Measurements from ENCODE around the gene TGFBR2.
"Not testable (repeated sequence)": the region's sequence is repeated elsewhere in the genome, so short reads cannot be mapped to it uniquely, and the experiment has no call there.

The TGFBR2 gene

DNA sequence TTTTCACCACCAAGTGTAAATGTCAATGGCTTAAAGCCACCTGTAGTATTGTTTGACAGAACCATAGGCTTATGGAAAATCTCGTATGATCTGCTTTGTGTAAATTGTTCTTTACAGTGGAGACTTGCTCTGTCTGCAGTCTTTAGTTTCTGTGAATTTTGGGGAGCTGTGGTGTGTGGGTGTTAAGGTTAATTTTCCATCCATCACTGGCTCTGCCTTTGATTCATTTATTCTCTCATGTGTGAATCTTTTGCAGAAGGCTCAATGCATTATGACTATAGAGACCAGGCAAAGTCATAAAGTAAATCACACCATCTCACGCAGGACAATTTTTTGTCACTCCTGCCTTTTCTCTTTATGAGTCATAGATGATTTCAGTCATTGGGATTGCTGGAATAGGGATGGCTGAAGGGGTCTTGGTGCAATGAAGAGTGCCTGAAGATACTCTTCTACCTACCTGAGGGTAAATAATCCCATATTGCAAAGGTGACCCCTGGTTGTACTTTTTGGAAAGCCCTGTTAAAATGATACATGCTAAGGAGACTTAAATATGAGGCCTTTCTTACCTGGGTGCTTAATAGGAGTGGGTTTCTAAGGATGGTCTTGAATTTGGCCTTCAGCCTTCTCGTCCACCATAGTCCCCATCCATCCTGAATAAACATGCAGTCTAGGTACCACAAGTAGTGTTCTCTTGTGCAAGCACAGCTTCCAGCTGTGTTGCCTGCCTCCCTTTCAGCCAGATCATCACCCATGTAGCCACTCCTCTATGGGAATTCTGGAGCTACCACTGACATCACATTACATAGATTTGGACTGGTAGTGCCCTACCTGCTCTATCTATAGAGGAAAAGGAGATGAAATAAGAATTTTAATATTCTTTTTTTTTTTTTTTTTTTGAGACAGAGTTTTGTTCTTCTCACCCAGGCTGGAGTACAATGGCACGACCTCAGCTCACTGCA, 14.3 kb downstream of the TGFBR2 start:
- DNase-seq = no peak

DNA sequence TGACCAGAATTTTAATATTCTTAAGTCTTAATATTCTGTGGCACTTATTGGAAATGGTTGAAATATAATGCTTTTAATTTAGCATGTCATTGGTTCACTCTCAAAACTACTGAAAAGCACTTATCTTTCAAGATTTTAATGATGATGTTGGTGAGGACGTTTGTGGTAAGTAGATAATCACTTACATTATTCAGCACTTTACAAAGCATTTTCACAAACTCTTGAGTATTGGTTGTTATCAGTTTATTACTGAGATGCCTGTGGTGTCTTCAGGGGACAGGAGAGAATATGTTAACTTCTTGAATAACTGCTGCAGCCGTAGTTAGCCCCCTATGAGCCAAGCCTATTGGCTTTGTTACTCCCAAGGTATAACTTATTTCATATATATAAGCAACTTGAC, 15.2 kb downstream of the TGFBR2 start:
- no peak for DNase-seq

DNA sequence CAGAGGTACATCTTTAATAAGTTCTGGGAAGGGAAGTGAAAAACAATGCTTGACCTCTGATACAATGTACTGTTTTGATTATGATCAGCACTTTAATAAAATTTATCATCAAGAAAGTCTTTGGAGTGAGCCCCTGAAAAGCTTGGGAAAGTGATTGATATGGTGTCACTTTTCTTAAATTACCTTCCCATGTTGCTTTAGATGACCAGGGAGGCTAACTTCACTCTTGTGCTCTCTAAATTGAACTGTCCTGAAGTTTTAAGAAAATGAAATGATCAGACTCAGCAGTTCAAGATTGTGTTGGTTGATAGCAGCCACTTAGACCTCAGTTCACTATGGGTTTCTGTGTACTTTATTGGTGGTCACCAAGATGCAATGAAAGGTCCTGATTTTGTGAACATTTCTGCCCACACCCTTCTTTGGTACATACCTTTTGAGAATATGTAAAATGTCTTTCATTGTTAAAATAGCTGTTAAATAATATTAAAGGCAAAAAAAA, 15.7 kb downstream of the TGFBR2 start:
- no peak for DNase-seq

DNA sequence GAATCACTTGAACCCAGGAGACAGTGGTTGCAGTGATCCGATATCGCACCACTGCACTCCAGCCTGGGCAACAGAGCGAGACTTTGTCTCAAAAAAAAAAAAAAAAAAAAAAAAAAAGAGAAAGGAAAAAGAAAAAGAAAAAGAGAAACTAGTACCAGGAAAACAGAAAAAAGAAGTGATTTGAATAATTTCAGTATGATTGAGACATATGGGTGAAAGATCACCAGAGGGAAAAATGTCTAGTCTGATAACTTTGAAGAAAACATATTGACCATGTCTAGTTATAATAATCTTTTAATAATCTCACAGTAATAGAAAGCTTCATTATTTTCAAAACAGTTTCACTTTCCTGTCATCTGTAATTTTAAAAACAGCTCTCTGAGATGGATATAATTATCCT, 16.4 kb downstream of the TGFBR2 start:
- no peak for DNase-seq

DNA sequence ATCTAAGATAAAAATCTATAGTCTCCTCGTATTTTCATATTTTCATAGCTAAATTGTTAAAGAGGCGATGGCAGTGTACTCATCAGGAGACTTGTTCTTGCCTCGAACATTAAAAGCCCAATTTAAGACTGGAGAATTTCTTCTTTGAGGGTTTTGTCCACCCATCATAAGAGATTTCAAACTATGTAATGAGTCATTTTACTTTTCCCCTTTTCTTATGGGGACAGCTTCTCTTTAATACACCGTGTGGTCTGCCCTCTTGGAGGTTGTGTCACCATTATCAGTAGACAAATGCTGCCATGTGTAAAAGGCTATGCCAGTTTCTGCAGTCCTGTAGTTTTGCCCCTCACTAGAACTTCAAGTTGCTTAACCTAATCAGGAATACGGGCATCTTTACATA, 16.9 kb downstream of the TGFBR2 start:
- no peak for DNase-seq

DNA sequence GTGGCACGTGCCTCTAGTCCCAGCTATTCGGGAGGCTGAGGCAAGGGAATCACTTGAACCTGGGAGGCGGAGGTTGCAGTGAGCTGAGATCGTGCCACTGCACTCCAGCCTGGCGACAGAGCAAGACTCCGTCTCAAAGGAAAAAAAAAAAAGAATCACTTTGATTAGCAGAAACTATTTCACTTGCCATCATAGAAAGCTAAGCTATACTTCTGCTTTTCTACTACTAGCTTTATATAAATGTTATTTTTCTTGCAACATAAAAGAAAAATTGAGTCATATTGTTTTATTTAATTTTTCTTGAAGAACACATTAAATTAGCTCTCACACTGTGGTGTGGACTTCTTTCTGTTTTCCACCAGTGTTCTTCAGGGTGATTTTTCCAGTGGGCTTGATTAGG, 18.1 kb downstream of the TGFBR2 start:
- not testable (repeated sequence) for DNase-seq

DNA sequence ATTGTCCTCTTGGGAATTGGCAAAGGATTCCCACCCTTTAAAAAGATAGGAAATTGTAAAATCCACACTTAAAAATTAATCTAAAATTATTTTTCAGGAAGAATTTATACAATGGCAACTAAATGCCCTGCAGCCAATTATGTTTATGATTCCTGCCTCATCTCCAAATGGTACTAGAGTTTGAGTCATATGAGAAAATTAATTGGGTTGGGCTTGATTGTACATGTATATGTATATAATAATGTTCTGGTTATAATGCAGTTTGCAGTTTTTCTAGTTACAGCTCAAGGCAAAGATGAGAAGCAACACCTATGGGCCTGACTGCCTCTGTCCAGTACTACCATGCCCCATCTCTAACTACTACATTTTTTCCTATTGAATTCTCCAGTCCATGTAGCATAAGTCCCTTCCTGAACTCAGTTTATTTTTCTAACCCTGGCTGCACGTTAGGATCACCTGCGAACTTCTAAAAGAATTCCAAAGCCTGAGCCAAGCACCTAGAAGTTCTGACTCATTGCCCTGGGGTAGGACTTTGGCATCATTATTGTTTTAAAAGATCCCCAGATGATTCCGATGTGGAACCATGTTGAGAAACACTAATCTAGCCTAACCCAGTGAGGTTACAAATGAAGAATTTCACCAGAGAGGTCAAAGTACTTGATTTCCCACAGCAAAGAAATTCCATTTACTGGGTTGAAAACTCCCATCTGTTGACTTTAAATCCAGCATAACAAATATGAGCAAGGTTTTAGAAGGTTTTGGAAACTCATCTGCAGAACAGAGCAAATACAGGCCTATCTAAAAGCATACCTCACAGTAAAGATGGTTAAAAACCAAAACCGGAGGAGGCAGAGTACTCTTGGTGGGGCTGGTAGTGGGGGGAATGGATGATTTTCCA, 19.4 kb downstream of the TGFBR2 start:
- no peak for DNase-seq

DNA sequence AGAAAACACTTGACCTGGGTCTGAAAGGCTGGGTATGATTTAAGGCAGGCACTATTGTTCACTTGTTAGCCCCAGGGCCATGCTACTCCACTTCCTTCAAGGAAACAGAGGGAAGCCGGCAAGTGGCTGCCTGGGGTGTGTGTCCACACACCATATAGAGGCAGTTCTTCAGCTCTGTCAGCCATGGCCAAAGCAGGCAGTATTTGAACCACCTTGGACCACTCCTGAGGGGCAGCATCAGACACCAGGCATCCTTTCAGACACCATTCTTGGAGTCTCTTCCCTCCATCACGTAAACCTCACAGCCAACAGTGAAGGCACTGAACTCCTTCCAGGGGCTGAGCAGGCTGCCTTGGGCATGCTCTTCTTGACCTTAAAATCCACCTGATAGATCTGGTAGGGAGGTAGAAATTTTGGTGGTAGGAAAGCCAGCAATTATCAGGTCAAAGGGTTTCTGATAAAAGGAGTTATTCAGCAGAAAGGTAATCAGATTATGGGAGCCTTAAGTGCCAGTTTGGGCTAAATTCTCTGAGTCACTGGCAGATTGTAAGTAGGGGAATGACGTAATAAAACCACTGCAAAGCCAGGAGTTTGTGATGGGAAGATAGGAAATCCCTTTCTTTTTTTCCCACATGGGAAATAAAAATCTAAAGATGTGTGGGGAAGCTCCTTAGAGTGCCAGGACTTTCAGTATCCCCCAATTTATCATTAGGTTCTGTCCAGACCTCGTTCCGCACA, 20.2 kb downstream of the TGFBR2 start:
- no peak for DNase-seq

DNA sequence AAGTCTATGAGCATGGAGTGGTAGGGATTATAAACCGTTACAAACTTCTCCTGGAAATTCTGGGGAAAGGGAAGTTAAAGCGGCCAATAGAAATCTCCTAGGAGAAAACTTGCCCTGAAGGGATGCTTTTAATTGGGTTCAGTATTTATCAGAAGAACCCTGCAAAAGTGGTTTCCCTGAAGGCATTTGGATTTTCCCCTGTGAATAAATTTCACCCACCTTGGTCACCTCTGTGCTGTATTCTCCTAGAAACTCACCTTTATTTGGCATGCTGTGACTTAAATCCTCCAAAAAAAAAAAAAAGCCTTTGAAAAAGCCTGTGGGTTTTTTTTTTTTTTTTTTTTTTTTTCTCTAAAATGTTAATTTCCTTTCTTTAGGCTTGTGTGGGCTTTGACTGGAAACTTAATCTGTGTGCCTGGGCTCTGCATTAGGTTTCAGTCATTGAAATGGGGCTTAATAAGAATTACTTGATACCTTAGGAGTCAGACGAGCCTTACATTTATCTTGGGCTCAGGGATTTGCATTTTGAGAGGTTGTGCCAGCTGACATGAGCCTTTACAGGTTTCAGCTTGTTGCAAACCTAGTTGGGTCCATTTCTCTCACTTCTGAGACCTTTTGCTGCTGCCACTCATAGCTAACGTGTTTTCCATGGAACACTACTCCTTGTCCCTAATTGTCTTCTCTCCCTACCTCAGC, 22.0 kb downstream of the TGFBR2 start:
- no peak for DNase-seq

DNA sequence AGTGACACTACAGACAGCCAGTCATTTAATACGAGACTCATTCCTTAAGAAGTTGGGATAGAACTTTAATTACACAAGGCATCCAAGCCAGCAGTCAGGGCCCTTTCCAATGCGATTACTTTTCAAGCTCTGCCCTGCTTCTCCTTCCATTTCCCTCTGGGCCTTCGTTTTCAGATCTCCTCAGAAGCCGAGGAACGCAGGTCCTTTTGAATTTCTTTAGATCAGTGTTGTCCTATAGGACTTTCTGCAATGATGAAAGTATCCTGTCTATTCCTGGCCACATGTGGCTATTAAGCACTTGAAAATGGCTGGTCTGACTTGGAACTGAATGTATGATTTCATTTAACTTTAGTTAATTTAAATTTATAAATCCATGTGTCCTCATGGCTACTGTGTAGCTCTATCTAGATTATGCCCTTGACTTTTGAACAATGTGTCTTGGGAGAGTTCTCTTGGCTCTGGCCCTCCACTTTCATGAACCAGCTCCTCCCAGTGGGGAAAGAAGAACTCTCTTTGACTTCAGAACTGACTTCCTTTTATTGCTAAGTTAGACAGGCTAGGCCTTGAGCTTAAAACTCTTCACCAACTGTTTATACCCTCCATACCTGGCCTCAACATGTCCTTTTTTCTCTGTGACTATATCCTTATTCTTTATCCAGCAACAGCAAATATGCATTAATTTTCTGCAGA, 22.6 kb downstream of the TGFBR2 start:
- DNase-seq = peak; percentile 25

DNA sequence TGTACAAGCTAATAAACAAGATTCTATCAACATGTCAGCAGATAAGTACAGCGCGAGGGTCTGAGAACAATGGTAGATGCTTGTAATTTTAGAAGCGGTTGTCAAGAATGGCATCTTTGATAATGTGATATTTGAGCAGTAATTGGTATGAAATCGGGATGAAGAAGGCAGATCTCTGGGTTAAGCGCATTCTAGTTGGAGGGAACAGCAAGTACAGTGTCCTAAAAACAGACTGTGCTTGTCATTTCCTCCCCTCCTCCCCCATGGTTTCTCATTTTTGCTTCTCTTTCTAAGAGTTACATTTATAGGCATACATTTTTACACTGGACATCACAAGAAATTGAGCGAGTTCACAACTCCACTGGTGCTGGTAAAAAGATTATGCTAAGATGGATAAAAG, 23.3 kb downstream of the TGFBR2 start:
- no peak for DNase-seq

DNA sequence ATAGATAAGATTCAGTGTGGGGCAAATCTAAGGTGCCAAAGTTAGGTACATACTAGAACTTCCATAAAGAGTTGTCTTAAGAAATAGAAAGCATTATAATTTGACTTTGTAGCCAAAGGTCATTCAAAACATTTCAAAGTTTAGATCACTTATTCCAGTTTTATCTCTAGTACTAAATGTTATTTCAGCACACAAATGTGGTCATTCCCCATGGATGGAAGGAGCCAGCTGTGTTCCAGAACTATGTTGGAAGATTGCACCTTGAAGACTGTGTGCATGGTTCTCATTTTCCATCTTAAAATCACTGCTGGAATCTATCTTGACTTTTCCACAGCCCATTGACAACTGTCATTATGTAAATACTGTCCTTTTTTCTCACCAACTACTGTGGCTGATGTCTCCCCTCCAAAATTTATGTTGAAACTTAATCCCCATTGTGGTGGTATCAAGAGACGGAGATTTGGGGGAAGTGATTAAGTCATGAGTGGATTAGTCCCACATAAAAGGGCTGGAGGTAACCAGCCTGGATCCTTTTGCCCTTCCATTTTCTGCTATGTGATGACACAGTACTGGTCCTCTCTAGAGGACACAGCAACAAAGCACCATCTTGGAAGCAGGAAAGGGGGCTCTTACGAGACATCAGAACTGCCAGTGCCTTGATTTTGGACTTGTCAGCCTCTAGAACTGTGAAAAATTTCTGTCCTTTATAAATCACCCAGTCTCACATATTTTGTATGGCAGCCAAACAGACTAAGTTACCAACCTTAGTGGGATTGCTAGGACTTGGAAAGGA, 24.0 kb downstream of the TGFBR2 start:
- DNase-seq = no peak

DNA sequence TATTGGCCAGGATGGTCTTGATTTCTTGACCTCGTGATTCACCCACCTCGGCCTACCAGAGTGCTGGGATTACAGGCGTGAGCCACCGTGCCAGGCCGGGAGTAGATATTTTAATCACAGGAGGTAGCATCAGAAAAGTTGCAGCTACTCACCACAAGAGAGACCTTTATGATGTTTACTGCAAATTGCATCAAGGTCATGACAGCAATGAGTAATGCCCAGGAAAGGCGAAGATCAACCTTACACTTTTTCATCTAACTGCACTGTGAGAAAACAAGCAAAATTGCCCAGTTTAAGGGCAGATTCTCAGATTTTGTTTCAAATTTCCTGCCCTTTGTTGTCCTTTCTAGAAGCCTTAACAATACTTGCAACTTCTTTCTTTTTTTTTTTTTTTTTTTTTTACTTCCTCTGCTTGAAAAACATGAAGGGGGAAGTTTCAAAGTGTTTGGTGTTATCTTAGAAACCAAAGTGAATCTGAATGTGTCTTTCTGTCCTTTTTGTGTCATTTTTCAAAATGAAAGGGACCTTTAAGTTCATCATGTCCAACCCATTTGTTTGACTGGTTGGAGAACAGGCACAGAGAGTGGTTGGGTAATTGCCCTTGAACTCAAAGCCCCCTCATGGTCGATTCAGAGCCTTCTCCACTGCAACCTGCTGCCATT, 25.0 kb downstream of the TGFBR2 start:
- DNase-seq = no peak

DNA sequence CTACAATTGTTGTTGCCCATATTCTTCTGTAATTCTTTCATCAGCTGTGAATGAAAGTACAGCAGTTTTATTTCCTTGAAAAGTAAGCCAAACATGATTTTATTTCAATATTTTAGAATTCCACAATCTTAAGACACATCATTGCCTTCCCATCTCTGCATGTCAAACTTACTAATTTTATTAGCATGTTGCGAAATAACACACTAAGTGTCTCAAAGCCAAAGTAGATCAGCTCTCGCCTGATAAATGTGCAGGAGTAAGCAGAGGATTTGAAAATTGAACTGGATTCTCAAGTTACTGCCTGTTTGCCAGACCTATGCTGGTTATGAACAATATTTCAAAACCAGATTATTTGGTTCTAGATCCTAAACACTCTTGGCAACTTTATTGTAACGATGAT, 25.7 kb downstream of the TGFBR2 start:
- no peak for DNase-seq

DNA sequence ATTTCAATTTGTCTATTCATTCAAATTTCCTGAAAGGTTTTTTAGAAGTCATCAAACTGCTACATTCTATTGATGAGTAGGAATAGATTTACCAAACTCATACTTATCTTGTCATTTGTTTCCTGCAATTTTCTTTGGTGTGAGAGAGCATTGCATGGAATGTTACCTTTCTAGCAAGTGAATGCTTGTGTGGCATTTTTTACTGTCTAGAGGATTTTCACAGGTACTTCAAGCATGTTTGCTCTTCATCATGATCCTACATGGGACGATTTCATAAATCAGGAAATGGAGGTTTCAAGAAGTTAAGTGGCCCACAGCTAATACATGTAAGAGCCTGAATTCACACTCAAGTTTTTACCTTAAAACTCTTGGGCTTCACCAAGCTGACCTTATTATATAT, 26.1 kb downstream of the TGFBR2 start:
- DNase-seq = no peak

DNA sequence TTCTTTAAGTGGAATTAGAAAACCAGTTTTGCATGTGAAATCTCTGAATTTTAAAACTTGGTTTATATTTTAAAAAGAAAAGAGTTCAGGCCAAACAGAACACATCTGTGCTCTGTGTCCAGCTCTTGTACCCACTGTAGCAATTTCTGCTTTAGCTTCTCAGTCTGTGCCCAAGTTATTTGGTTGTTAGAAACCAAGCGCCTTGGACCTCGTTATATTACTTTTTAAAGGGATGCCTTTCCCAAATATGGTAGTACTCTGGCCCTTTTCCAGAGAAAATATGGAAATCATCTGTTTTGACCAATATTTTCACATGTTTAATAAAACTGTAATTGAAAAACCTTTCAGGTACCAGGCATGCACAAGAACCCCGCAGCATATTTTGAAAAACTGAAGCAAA, 27.3 kb downstream of the TGFBR2 start:
- DNase-seq = no peak

DNA sequence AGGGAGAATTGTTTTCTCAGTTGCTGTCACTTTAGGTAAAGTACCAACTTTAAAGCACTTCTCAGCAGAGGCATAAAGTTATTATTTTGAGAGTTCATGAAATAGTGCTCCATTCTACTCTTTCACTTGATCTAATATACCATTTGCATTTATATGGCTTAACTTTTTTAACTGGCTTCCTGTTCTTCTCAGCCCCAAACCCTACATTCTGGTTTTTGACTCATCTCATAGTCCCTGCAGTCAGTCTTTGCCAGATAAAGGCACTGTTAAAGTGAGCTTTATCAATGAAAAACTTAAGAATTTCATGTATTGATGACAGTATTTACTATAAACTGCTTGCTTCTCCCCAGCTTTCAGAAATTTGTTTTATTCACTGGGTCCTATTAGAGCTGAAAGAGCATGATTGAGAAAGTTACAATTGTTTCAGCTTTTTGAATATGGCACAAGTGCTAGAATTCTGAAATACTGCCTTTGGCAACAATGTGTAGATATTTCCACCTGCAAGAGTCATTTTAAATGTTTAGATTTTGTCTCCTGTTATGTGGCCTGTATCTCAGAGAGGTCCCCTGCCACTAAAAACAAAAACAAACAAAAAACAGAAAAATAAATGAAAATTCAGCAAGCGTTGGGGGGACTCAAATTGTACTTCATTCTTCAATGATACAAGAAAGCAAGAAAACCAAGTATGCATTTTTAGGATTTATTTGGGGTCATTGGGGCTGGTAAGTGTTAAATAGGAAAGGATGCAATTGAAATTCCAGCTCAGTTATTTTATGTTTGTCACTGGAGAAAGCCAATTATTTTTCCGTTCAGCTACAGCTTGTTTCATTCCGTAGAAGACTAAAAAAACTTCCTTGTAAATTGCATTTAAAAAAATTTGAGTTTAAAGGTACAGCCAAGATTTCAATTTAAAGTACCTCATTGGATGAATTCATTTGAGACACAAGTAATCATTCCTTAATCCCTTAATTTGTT, 28.6 kb downstream of the TGFBR2 start:
- no peak for DNase-seq

DNA sequence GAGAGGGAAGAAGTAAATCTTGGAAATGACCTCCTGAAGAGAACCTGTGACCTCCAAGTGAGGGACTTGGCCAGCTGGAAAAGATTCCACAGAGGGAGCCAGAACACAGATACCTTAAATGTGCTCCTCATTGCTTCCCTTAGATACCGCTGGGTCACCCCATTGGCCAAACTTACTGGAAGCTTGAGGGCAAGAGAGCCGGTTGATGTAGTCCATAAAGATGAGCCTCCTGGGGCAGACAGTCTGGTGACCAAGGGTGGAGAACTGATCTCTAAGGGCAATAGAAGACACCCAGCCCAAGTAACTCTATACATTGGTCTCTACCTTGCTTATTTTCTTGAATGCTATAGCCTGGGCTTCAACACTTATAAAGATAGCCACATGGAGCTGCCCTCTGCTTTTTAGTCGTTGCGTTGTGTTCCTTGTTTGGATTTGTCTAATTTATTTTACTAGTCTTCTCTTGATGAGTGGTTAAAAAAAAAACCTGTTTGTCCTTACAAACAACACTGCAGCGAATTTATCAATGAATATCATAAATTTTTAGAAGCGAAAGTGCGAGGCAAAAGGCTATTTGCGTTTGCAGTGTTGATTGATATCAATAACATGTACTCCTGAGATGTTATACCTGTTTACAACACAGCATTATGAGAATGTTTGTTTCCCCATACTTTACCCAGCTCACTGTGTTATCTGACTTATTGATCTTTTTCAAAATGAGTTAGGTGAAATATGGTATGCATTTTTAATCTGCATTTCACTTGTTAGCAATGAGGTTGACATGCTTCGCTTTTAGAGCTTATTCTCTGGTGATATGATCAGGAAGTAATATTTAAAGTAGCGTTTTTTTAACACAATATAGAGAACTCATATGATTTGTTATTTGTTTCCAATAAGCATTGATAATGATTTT, 31.2 kb downstream of the TGFBR2 start:
- DNase-seq = no peak

Measured in RPMI8226 (cell line).